Hepatocyte (in vitro differentiated cells): Measurements from ENCODE around the gene SCP2.

ENCODE experiments used
- CTCF ChIP-seq: fragments of 200-600 bp; sonication (generic); IDR thresholded peaks from 2 replicates; pipeline ENCODE4 v1.5.1; 2016; ENCODE audit warnings: antibody characterized with exemption, mild to moderate bottlenecking; ENCODE audit not compliant: poor library complexity
- EZH2 ChIP-seq: fragments of 200-600 bp; sonication (generic); IDR thresholded peaks from 2 replicates; pipeline ENCODE4 v1.6.1; 2016; ENCODE audit warnings: antibody characterized with exemption, mild to moderate bottlenecking, borderline replicate concordance

- TF ChIP-seq EZH2 (no peak), CTCF (no peak)
These were observed 110.1 kb downstream of the SCP2 start for GRCh38 chr1:53037159-53037558.
